GM10847 (cell line): ENCODE measurements around the gene ANKRD28.

Experiments used
- POLR2A ChIP-seq: IDR thresholded peaks from 2 replicates; pipeline ENCODE4 v1.6.1; 2011; ENCODE audit not compliant: insufficient read length; ENCODE audit errors: extremely low read depth

Gene ANKRD28

DNA sequence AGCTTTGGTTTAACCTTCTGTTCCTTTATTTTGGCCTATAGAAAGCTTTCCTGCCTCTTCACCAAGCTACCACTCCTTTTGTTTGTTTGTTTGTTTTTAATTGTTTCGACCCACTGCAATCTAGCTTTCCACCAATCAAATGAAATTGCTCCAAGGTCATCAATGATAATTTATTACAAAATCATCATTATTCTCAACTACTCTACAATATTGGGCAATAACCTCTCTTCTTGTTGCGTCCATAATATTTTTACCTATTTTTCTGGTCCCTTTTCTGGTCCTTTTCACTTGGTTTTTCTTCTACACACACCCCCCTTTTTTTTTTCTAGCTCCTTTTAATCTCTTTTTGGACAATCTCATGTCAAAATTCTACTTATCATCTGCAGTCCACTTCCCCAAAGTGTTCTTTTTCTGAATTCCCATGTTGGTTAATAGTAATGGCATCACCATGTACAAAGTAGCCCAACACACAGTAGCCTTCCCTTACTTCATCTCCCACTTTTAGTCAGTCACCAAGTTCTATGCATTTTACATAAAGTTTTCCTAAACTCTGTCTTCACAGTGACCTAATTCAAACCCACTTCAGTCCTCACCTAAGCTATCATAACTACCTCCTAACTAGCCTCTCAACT is 11.0 kb upstream of the ANKRD28 start:
- TF ChIP-seq POLR2A: no peak

DNA sequence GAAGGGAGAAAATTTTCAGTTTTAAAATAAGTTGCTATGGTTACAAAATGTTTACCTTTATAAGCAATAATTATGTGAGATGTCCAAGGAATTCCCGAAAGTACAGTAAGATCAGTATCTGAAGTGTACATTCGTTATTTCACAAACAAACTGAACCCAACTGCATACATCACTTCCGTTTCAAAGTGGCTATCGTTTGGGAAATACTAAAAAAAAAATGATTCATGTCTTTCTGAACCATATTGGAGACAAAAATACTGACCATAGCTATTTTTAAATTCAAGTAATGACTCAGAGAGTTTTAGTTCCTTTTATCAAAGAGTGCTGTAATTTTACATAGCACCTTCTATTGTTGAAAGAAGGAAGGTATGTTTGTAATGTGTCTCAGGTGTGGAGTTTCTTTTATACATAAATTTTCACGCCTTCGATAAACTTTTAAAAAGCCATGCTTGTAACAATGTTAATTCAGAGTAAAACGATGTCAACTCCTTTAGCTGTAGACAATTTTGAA is 8.0 kb upstream of the ANKRD28 start:
- TF ChIP-seq POLR2A: no peak

DNA sequence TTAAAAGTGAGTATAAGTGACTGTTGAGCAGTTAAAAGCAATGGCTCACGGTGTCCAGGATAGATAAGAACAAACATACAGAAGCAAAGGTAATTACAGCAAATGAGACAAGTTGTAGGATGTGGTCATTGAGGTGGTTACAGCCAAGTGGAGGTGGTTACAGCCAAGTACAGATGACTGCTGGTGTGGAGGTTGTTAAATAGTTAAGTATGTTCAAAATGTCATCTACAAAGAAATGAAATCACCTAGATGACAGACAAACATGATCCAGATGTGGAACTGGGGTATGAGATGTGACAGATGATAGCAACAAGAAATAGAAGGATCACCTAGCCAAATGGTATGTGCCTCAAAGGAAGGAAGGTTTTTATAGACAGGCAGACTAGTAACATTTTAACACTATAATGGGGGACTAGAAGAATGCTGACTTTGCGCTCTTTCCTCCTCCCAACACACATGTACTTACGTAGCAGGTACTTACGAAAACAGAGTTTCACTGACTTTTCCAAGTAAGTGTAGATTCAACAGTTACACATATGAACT is 6.8 kb upstream of the ANKRD28 start:
- no peak for TF ChIP-seq POLR2A

- no peak for TF ChIP-seq POLR2A
These were observed 6.1 kb upstream of the ANKRD28 start for GRCh38 chr3:15803921-15804320.

- no peak for TF ChIP-seq POLR2A
These were observed 3.5 kb upstream of the ANKRD28 start for GRCh38 chr3:15801298-15801697.

DNA sequence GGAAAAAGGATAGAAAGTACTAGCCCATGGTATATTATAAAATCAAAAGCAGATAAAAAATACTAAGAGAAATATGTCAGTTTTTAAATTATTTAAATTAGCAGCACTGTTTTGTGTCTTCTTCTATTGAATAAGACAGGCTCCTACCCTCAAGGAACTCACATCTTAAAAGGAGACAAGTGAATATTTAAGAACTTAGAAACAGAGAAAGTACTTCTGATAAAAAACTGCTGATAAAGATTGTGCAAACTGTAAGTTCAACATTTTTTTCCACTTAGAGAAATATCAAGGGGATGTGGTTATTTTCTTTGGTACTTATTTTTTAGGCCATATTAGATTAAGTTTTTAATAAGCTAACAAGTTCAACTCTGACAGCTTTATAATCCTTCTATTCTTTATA is 3.0 kb upstream of the ANKRD28 start:
- no peak for TF ChIP-seq POLR2A

GRCh38 chr3:15800327-15800726 is 2.5 kb upstream of the ANKRD28 start:
- TF ChIP-seq POLR2A: no peak

- no peak for TF ChIP-seq POLR2A
These were observed 910 bp upstream of the ANKRD28 start for GRCh38 chr3:15798533-15799245.

DNA sequence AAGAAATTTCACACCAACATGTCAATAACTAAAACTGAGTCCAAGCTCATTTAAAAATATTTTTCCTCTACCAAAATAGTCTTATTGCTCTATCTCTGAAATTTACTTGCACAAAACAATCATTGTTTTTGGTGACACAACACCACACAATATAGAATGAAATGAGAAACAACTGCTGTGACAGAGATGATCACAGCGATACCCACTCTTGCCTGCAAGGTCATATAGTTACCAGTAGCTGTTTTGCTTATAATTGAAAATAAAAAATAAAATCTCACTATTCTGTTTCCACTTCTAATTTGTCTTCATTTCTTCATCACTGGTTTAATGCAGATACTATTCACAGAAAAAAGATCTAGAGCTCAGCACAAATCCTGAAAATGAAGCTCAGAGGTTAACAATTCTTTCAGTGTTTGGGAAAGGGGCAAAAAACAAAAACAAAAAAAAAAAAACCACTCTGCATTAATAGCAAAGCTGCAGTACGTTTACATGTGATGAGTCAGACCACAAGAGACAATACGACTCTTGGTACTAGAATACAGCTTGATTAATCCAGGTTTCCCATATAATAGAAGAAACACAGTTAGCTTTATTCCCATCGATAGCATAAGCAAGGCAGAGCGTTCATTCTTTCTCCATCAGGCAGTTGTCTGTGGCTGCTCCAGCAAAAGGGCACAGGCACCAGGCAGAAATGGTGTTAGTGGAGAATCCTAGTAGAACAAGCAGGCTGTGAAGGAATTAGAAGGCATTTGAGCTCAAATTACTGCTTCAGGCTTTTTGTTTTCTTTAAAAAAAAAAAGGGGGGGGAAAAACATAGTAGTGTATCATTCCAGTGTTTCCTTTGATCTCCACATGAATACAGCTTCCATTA is 773 bp downstream of the ANKRD28 start:
- no peak for TF ChIP-seq POLR2A

- TF ChIP-seq POLR2A: no peak
These were observed 1.4 kb downstream of the ANKRD28 start for GRCh38 chr3:15796331-15796730.

GRCh38 chr3:15795651-15796308 is 2.0 kb downstream of the ANKRD28 start:
- TF ChIP-seq POLR2A: no peak

DNA sequence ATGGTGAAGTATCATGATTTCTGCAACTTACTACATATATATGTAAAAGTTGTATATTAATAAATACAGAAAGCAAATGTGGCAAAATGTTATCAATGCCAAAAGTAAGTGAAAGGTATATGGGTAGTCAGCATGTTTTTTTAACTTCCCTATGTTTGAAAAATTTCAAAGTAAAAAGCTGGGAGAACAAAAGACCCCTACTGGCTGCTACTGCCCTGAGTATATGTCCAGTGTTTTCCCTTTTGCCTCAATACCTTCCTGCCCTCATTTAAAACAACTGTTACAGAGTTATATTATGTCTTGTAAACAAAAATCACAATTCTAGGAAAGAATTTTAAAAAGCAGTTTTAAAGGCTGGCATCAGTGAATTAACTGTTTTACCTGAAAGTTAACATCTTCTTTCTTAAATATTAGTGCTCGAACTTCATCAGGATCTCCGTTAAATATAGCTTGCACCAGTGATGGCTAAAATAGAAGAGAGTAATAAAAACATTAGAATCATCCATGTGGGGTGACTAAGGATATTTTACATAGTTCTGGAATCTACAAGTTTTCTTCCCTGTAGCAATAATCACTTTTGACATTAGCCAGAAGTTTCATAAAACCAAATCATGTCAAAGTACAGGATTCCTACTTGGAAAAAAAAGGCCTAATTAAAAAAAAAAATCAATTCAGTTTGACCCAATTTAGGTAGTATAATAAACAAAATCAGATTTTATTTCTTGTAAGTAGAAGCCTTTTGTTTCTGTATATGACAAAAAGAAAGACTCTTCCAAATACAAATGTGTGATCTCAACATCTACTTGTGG is 2.7 kb downstream of the ANKRD28 start:
- TF ChIP-seq POLR2A: no peak

GRCh38 chr3:15794303-15794771 is 3.4 kb downstream of the ANKRD28 start:
- no peak for TF ChIP-seq POLR2A

DNA sequence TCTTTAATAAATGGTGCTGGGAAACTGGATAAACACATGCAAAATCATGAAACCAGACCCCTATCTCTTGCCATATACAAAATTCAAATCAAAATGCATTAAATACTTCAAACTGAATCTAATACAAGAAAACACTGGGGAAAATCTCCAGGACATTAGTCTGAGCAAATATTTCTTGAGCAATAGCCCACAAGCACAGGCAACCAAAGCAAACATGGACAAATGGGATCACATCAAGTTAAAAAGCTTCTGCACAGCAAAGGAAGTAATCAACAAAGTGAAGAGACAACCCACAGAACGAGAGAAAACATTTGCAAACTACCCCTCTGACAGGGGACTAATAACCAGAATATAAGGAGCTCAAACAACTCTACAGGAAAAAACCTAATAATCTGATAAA is 6.3 kb downstream of the ANKRD28 start:
- TF ChIP-seq POLR2A: no peak
